Stimulated activated CD8-positive, alpha-beta memory T cell treated with anti-CD3 and anti-CD28 coated beads, Interleukin-7, amount 100 ng/mL, for 1 hour (primary cell): Measurements from ENCODE around the gene HBQ1.
"Not testable (repeated sequence)": the region's sequence is repeated elsewhere in the genome, so short reads cannot be mapped to it uniquely, and the experiment has no call there.

Experiments used
- DNase-seq, 2 donors: peaks; one replicate each; pipeline ENCODE4 v3.0.0-alpha.2; 2020; ENCODE audit warnings: low read depth in 2 of 2

HBQ1 gene

GRCh38 chr16:176006-176405 lies 4.3 kb upstream of the HBQ1 start:
- DNase-seq, result not testable (repeated sequence)

DNA sequence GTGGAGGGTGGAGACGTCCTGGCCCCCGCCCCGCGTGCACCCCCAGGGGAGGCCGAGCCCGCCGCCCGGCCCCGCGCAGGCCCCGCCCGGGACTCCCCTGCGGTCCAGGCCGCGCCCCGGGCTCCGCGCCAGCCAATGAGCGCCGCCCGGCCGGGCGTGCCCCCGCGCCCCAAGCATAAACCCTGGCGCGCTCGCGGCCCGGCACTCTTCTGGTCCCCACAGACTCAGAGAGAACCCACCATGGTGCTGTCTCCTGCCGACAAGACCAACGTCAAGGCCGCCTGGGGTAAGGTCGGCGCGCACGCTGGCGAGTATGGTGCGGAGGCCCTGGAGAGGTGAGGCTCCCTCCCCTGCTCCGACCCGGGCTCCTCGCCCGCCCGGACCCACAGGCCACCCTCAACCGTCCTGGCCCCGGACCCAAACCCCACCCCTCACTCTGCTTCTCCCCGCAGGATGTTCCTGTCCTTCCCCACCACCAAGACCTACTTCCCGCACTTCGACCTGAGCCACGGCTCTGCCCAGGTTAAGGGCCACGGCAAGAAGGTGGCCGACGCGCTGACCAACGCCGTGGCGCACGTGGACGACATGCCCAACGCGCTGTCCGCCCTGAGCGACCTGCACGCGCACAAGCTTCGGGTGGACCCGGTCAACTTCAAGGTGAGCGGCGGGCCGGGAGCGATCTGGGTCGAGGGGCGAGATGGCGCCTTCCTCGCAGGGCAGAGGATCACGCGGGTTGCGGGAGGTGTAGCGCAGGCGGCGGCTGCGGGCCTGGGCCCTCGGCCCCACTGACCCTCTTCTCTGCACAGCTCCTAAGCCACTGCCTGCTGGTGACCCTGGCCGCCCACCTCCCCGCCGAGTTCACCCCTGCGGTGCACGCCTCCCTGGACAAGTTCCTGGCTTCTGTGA lies 3.5 kb upstream of the HBQ1 start, which contains the start of gene HBA1:
Gene HBA1, plus strand, starts transcription at position 204 of the 906 bp plus-strand sequence. Its CDS starts 37 bp downstream, at position 241.
- not testable (repeated sequence) for DNase-seq

- DNase-seq, result no peak
These were observed 2.9 kb upstream of the HBQ1 start for GRCh38 chr16:177394-177822.

DNA sequence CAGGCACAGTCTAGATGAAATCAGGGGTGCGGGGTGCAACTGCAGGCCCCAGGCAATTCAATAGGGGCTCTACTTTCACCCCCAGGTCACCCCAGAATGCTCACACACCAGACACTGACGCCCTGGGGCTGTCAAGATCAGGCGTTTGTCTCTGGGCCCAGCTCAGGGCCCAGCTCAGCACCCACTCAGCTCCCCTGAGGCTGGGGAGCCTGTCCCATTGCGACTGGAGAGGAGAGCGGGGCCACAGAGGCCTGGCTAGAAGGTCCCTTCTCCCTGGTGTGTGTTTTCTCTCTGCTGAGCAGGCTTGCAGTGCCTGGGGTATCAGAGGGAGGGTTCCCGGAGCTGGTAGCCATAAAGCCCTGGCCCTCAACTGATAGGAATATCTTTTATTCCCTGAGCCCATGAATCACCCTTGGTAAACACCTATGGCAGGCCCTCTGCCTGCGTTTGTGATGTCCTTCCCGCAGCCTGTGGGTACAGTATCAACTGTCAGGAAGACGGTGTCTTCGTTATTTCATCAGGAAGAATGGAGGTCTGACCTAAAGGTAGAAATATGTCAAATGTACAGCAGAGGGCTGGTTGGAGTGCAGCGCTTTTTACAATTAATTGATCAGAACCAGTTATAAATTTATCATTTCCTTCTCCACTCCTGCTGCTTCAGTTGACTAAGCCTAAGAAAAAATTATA lies 2.1 kb upstream of the HBQ1 start:
- no peak for DNase-seq

- no peak for DNase-seq
These were observed 1.6 kb upstream of the HBQ1 start for GRCh38 chr16:178668-179015.

GRCh38 chr16:179211-180092 lies 807 bp upstream of the HBQ1 start:
- DNase-seq, result no peak

GRCh38 chr16:180681-181564 lies 664 bp downstream of the HBQ1 start:
- no peak for DNase-seq

- peak; percentile 71 to 74 for DNase-seq
These were observed 1.3 kb downstream of the HBQ1 start for GRCh38 chr16:181565-182021.

- DNase-seq, result no peak
These were observed 2.7 kb downstream of the HBQ1 start for GRCh38 chr16:183005-183404.

DNA sequence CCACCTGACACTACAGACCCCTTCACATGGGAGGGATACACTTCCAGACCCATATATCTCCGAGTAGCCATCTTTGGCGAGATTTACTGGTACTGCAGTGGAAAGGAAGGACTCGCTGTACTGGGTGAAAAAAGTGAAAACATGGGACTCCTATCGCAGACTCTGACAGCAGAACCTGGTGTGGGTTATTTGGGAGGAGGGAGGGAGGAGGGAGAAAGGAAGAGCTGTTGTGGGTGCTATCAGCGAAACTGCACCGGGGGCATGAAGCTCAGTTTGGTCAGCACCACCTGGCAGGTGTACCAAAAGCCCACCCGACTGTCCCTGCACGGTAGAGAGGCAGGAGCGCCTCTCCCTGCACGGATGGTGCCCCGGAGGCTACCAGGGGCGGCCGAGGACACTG lies 5.0 kb downstream of the HBQ1 start:
- DNase-seq, result no peak

- DNase-seq, result no peak
These were observed 5.4 kb downstream of the HBQ1 start for GRCh38 chr16:185691-186090.

DNA sequence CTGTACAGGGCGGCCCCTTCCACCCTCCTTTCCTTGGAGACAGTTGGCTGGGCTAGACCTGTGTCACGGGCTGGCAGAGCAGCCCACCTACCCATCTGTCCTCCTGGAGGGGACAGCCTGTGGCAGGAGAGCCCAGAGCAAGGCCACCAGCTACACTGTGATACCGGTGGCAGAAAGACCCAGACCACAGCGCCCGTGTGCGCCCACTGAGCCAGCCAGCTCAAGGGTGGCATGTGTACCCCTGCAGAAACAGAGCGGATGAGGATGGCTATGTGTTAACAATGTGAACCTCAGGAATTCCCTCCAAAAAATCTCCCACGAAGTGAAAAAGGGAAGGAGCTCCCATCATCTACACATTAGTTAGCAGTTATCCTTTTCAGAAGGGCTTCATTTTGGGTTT lies 7.1 kb downstream of the HBQ1 start:
- DNase-seq, result no peak

DNA sequence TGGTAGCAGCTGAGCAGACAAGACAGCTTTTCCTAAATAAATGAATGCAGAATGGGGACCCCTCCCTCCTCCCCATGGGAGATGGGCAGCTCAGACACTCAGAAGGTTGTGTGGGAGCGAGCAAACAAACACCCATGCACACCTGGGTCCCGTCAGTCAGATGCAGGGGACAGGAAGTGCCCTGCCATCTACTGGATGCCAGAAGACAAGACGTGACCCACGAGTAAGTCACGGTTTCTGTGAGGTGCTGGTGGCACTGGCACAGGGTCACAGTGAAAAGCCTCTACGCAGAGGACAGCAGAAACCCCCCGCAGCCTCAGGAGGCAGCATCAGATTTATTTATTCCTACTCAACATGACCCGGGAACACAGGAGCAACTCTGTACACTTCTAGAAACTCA lies 8.4 kb downstream of the HBQ1 start:
- no peak for DNase-seq

- no peak for DNase-seq
These were observed 9.4 kb downstream of the HBQ1 start for GRCh38 chr16:189604-190186.

- DNase-seq, result no peak
These were observed 11.6 kb downstream of the HBQ1 start for GRCh38 chr16:191831-192230.

DNA sequence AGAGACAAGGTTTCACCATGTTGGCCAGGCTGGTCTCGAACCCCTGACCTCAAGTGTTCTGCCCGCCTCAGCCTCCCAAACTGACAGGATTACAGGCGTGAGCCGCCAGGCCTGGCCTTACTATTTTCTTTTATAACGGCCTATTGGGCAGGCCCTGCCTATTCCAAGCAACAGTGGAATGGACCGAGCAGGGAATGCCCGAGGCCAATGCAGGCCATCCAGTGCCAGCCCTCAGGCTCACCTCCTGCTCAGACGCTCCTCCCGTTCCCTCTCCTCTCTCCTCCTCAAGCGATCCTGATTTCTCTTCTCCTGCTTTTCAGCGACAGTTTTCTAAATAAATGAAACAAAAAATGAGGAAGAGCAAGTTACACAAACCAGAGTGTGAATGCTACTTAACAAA lies 12.4 kb downstream of the HBQ1 start:
- DNase-seq, result no peak

- DNase-seq, result no peak
These were observed 13.2 kb downstream of the HBQ1 start for GRCh38 chr16:193441-193840.

DNA sequence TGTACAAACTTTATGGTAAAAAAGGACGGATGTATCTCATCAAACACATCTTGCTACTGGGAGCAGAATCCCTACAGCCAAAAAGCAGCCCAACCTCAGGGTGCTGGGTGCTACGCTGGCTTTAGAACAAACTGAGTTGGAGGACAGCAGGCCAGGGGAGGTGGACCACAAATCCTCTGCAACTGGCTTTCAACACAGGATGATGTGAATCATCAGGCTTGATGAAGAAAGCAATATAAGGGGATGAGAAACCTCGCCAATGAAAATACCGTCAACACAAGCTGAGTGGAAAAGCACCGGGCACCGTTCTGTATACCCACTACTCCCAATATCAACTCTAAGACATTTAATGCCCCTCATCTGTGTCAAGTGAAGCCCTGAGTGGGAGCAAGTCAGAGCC lies 14.3 kb downstream of the HBQ1 start:
- DNase-seq, result no peak

GRCh38 chr16:200388-200787 lies 20.1 kb downstream of the HBQ1 start:
- DNase-seq, result no peak

DNA sequence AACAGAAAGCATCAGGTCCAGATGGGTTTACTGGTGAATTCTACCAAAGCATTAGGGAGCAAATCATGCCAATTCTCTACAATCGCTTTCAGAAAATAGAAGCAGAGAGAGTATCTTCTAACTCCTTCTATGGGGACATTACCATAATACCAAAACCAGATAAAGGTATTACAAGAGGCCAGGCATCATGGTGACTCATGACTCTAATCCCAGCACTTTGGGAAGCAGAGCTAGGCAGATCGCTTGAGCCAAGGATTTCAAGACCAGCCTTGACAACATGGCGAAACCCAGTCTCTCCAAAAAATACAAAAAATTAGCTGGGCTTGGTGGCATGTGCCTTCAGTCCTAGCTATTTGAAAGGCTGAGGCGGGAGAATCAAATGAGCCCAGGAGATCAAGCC lies 23.0 kb downstream of the HBQ1 start:
- DNase-seq, result no peak

GRCh38 chr16:204046-204445 lies 23.8 kb downstream of the HBQ1 start:
- not testable (repeated sequence) for DNase-seq
